Measurements from ENCODE around the gene PDE10A. TPM values are rescaled to one million over a fixed set of nuclear protein-coding genes. Genes with fewer than 3 reads are reported as not detected.
"Not testable (repeated sequence)": the region's sequence is repeated elsewhere in the genome, so short reads cannot be mapped to it uniquely, and the experiment has no call there.

PDE10A gene
- total RNA-seq, 1 experiment from 2014 or later: 11.3 TPM

- DNase-seq (ENCODE audit: low read depth): no peak
Measured at GRCh38 chr6:165478581-165478980, 184.5 kb downstream of the PDE10A start.

GRCh38 chr6:165469483-165469882, 193.6 kb downstream of the PDE10A start:
- no peak for DNase-seq (ENCODE audit: low read depth)

GRCh38 chr6:165468340-165469235, 194.5 kb downstream of the PDE10A start:
- DNase-seq (ENCODE audit: low read depth): no peak

DNA sequence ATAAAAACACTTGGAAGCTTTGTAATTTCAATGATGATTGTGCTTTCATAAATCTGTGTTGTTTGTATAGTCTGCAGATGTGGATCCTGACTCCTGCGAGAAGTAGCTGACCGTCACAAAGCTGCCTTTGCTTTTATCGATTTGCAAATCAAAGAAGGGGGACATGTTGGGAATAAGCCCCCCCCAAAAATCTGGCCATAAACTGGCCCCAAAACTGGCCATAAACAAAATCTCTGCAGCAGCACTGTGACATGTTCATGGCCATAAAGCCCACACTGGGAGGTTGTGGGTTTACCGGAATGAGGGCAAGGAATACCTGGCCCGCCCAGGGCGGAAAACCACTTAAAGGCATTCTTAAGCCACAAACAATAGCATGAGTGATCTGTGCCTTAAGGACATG, 199.5 kb downstream of the PDE10A start:
- DNase-seq (ENCODE audit: low read depth): not testable (repeated sequence)

DNA sequence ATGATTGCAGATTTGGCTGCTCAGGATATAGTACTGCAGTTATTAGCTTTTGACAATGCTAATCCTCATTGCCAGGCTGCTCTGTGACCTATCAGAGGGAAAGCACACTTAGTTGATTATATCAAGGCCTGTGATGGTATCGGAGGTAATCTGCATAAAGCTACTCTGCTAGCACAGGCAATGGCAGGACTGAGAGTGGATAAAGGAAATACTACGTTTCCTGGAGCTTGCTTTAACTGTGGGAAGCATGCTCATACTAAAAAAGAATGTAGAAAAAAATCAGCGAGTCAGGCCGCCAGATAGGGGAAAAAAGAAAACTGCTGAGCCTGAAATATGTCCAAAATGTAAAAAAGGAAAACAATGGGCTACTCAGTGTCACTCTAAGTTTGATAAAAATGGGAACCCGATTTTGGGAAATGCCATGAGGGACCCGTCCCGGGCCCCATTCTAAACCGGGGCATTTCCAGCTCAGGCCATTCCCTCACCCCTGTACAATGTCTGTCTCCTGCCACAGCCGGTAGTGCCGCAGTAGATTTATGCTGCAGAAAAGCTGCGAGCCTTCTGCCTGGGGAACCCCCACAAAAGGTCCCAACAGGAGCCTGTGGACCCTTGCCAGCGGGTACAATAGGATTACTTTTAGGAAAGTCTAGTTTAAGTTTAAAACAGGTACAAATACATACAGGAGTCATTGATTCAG, 203.3 kb downstream of the PDE10A start:
- not testable (repeated sequence) for DNase-seq (ENCODE audit: low read depth)

- DNase-seq (ENCODE audit: low read depth): no peak
Measured at GRCh38 chr6:165458134-165458533, 204.9 kb downstream of the PDE10A start.

GRCh38 chr6:165456286-165456685, 206.8 kb downstream of the PDE10A start:
- DNase-seq (ENCODE audit: low read depth): no peak

DNA sequence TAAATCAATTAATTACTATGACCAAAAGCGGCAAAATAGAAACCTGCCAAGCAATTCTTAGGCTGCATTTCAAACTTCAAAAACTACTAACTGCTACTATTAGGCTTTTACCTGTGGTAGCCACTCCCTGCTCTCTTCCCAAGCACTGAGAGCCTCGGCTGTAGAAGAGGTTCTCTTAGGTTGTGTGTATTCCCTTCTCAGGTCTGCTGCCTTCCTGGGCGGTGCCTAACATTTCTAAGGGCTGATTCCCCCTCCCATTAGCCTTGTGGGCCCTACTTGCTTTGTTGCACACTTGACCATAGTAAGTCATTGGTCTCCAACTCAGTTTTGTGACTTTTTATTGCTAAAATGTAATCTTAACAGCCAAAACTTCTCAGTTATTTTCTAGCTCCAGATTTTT, 207.6 kb downstream of the PDE10A start:
- no peak for DNase-seq (ENCODE audit: low read depth)

DNA sequence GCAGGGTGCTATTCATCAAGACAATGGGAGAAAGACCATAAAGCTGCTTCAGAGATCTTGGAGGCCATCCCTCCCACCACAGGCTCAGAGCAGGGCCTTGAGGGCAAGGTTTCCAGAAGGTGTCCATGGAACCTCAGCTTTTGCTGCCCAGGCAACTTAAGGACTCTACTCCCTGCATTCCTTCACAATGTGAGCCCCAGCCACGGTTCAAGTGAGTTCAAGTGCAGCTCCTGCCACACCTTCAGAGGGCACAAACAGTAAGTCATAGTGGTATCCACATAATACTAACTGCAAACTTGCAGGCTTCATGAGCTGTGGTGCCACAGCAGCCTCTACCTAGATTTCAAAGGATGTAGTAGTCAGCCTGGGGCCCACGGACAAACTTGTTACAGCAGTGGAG, 209.6 kb downstream of the PDE10A start:
- no peak for DNase-seq (ENCODE audit: low read depth)

DNA sequence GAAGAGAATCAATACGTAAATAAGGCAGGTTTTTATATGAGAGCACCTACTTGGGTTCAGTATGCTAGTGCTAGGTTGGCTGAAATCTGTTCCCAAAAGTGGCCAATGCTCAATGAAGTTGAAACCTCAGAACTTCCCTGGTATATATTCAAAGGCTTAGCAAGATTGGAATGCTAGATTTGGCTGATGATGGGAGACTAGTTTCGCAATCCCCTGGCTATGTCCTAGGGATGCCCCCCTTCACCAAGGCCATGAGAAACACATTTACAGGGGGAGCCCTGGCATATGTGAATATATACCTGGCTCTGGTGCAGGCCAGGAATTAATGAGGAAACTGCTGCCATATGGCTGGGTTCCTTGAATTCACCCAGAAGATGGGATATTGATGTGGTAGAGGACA, 211.2 kb downstream of the PDE10A start:
- DNase-seq (ENCODE audit: low read depth): no peak

GRCh38 chr6:165448210-165448609, 214.8 kb downstream of the PDE10A start:
- DNase-seq (ENCODE audit: low read depth): no peak

GRCh38 chr6:165447141-165447540, 215.9 kb downstream of the PDE10A start:
- DNase-seq (ENCODE audit: low read depth): no peak

DNA sequence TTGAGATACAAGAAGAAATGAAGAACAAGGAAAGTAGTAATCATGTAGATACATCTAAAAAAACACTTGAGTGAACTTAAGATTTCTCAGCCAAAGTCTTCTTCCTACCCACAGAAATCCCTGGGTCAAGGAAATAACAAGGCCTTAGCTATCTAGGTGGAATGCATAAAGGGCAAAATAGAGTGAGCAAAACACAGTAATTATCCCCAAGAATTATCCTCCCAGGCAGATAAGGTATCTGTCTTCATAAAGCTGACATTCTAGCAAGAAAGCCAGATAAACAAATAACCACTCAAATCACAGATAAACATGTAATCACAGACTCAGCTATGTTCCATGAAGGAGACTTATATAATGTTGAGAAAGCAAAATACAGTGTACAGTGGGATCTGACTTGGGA, 216.7 kb downstream of the PDE10A start:
- no peak for DNase-seq (ENCODE audit: low read depth)

DNA sequence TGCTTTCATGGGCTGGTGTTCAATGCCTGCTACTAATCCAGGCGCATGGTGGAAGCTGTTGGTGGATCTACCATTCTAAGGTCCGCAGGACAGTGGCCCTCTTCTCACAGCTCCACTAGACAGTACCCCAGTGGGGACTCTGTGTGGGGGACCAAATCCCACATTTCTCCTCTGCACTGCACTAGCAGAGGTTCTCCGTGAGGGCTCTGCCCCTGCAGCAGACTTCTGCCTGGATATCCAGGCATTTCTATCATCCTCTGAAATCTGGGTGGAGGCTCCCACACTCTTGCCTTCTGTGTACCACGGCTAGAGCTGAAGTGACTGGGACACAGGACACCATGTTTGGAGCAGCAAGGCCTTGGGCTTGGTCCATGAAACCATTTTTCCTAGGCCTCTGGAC, 219.6 kb downstream of the PDE10A start:
- no peak for DNase-seq (ENCODE audit: low read depth)

GRCh38 chr6:165441181-165441580, 221.9 kb downstream of the PDE10A start:
- no peak for DNase-seq (ENCODE audit: low read depth)

- peak; percentile 43 for DNase-seq (ENCODE audit: low read depth)
Measured at GRCh38 chr6:165439928-165440554, 223.0 kb downstream of the PDE10A start.

- no peak for DNase-seq (ENCODE audit: low read depth)
Measured at GRCh38 chr6:165426892-165427291, 236.1 kb downstream of the PDE10A start.

DNA sequence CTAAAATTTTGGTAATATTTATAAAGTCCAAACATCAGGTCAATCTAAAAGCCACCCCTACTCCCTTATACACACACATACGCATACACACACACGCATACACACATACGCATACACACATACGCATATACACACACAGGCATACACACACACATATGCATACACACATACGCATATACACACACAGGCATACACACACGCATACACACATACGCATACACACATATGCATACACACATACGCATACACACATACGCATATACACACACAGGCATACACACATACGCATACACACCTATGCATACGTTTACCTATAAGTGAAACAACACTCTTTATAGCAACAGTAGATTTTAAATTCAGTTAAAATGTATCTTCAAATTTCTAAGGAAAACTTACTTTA, 240.8 kb downstream of the PDE10A start:
- no peak for DNase-seq (ENCODE audit: low read depth)

DNA sequence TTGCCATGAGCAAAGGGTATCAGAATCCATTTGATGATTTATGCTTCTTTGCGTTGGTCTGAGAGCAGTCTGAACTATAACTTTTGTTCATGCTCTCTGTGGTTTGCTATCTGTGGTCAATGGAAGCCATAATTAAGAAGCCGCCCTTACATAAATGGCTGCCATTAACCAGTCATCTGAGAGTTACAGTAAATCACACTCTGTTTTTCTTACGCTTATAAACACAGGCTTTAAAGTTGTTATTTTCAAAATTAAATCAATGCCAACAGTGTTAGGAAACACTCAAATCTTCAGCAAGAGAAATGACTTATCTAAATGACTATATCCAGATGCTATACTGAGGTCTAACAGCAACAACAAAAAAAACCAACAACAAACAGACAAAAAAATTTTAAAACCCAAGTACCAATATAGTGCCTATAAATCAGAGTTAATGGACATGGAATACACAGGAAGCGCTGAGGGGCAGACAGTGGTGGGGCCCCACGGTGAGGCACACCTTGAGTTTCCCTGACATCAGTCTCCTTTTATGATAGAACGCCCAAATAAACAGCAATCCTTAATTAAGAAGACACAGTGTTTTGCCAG, 245.7 kb downstream of the PDE10A start:
- peak; percentile 5 for DNase-seq (ENCODE audit: low read depth)

DNA sequence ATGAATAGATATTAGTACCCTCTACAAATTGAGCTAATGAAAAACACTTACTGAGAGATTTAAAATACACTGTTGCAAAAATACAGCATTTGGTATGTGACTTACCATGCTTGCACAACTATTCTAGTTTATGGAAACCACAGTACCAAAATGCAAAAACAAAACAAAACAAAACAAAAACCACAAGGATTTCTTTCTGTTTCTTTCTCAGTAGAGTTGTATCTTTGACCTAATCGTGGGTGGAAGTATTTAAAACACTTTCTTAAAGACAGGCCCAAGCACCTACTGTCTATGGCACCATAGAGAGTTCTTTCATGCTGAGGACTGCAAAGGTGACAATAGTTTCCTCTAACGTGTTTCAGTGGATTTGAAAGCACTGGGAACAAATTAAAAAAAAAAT, 258.3 kb downstream of the PDE10A start:
- no peak for DNase-seq (ENCODE audit: low read depth)

GRCh38 chr6:165404296-165404695, 258.7 kb downstream of the PDE10A start:
- no peak for DNase-seq (ENCODE audit: low read depth)

GRCh38 chr6:165403006-165403595, 259.9 kb downstream of the PDE10A start:
- peak; percentile 4 for DNase-seq (ENCODE audit: low read depth)
